SK-N-SH (cell line): ENCODE measurements around the gene TGFBR3. TPM values are rescaled to one million over a fixed set of nuclear protein-coding genes. Genes with fewer than 3 reads are reported as not detected.

Experiments used
- CTCF ChIA-PET: fragments of 300-600, 350-600 bp; formaldehyde crosslinking; extraction: SDS; loops from one replicate; lab custom pipeline; 2021; lab: Yijun Ruan, JAX
- POLR2A ChIA-PET: fragments of 350-600 bp; sonication (Branson Sonifier 250); formaldehyde crosslinking; extraction: SDS; loops from one replicate; lab custom pipeline; 2020; ENCODE audit warnings: antibody characterized with exemption, inconsistent platforms; lab: Yijun Ruan, JAX
- DNase-seq: peaks from one replicate; pipeline ENCODE4 v3.0.0; 2012
- H2AFZ ChIP-seq: fragments of 200-600 bp; sonication (generic); 2 replicates; pipeline ENCODE4 v1.8.1; 2016; ENCODE audit warnings: antibody characterized with exemption, mild to moderate bottlenecking, low read depth
- H3F3A ChIP-seq: fragments of 200-600 bp; sonication (generic); replicated peaks from 2 replicates; pipeline ENCODE3; 2016; ENCODE audit warnings: antibody characterized with exemption, mild to moderate bottlenecking; ENCODE audit not compliant: insufficient read depth
- H3K27ac ChIP-seq, 2 experiments: fragments of 200-500 bp in 1 of 2; fragments of 200-600 bp in 1 of 2; sonication (Bioruptor generic) in 1 of 2; sonication (generic), shearing (Covaris generic) in 1 of 2; 2 replicates each; pipeline versions ENCODE4 v1.5.1 to v1.6.1; 2014 to 2016; ENCODE audit warnings: low read depth in 2 of 2, inconsistent platforms in 1 of 2, low read length in 1 of 2, mild to moderate bottlenecking in 1 of 2, mixed read lengths in 1 of 2
- H3K27me3 ChIP-seq: fragments of 200-600 bp; sonication (generic), shearing (Covaris generic); 2 replicates; pipeline ENCODE4 v1.6.1; 2016; ENCODE audit warnings: mixed run types; ENCODE audit not compliant: insufficient read depth
- H3K36me3 ChIP-seq, 2 experiments: fragments of 200-500 bp in 1 of 2; fragments of 200-600 bp in 1 of 2; sonication (Bioruptor generic) in 1 of 2; sonication (generic) in 1 of 2; replicated peaks in 1 of 2; 2 replicates each; pipeline versions ENCODE3 to v1.5.1; 2014 to 2016; ENCODE audit warnings: low read length in 1 of 2, mild to moderate bottlenecking in 1 of 2; ENCODE audit not compliant: insufficient read depth in 2 of 2, control insufficient read depth in 1 of 2
- H3K4me1 ChIP-seq, 2 experiments: fragments of 200-500 bp in 1 of 2; fragments of 200-600 bp in 1 of 2; sonication (Bioruptor generic) in 1 of 2; sonication (generic), shearing (Covaris generic) in 1 of 2; 2 replicates each; pipeline versions ENCODE4 v1.5.1 to v1.6.1; 2014 to 2016; ENCODE audit warnings: low read depth in 1 of 2, low read length in 1 of 2, mixed run types in 1 of 2; ENCODE audit not compliant: insufficient read depth in 2 of 2, control insufficient read depth in 1 of 2
- H3K4me2 ChIP-seq: fragments of 200-600 bp; sonication (generic), shearing (Covaris generic); 2 replicates; pipeline ENCODE4 v1.6.1; 2017; ENCODE audit warnings: mixed run types
- H3K4me3 ChIP-seq, 2 experiments: fragments of 200-500 bp in 1 of 2; fragments of 200-600 bp in 1 of 2; sonication (Bioruptor generic) in 1 of 2; sonication (generic), shearing (Covaris generic) in 1 of 2; 2 replicates each; pipeline versions ENCODE4 v1.5.1 to v1.8.1; 2014 to 2016; ENCODE audit warnings: low read depth in 2 of 2, inconsistent platforms in 1 of 2, low read length in 1 of 2, mild to moderate bottlenecking in 1 of 2, mixed read lengths in 1 of 2, moderate library complexity in 1 of 2
- H3K79me2 ChIP-seq: fragments of 200-600 bp; sonication (generic); 2 replicates; pipeline ENCODE4 v1.8.1; 2017; ENCODE audit warnings: mild to moderate bottlenecking; ENCODE audit not compliant: insufficient read depth
- H3K9ac ChIP-seq: fragments of 200-600 bp; sonication (generic); 2 replicates; pipeline ENCODE4 v1.6.1; 2017; ENCODE audit warnings: mixed run types
- H3K9me2 ChIP-seq: fragments of 200-600 bp; sonication (generic); 2 replicates; pipeline ENCODE4 v1.6.1; 2017; ENCODE audit warnings: mixed run types
- H3K9me3 ChIP-seq: fragments of 200-600 bp; sonication (generic); 2 replicates; pipeline ENCODE4 v1.6.1; 2017; ENCODE audit warnings: mixed run types, mild to moderate bottlenecking, moderate library complexity
- H4K20me1 ChIP-seq: fragments of 200-600 bp; sonication (generic); 2 replicates; pipeline ENCODE4 v1.6.1; 2017; ENCODE audit warnings: mild to moderate bottlenecking, mixed run types; ENCODE audit not compliant: insufficient read depth
- ELF1 ChIP-seq: IDR thresholded peaks from 2 replicates; pipeline ENCODE4 v1.4.0; 2012
- EP300 ChIP-seq, 2 experiments: IDR thresholded peaks; 2 replicates each; pipeline versions ENCODE4 v1.4.0 to v1.6.1; 2012; ENCODE audit warnings: borderline replicate concordance in 1 of 2, low read depth in 1 of 2, low read length in 1 of 2
- EZH2phosphoT487 ChIP-seq: fragments of 200-600 bp; sonication (generic); IDR thresholded peaks from 2 replicates; pipeline ENCODE4 v1.6.1; 2017; ENCODE audit warnings: low read depth, mixed run types, mild to moderate bottlenecking, antibody characterized with exemption, moderate library complexity, borderline replicate concordance
- GABPA ChIP-seq: IDR thresholded peaks from 2 replicates; pipeline ENCODE4 v1.4.0; 2012; ENCODE audit warnings: low read depth, mild to moderate bottlenecking
- GATA2 ChIP-seq: sonication (generic); formaldehyde crosslinking; IDR thresholded peaks from 2 replicates; pipeline ENCODE4 v1.5.0; 2020; ENCODE audit warnings: mild to moderate bottlenecking, missing genetic modification reagents
- JUND ChIP-seq: IDR thresholded peaks from 2 replicates; pipeline ENCODE4 v1.4.0; 2012
- MEF2A ChIP-seq: IDR thresholded peaks from 2 replicates; pipeline ENCODE4 v1.4.0; 2012; ENCODE audit warnings: low read depth, borderline replicate concordance
- NFIC ChIP-seq: IDR thresholded peaks from 2 replicates; pipeline ENCODE4 v1.4.0; 2012; ENCODE audit warnings: borderline replicate concordance
- NRF1 ChIP-seq: IDR thresholded peaks from 2 replicates; pipeline ENCODE4 v1.6.1; 2012; ENCODE audit warnings: low read depth, mild to moderate bottlenecking, low read length
- SIN3A ChIP-seq: IDR thresholded peaks from 2 replicates; pipeline ENCODE4 v1.6.1; 2012; ENCODE audit warnings: low read depth, mild to moderate bottlenecking, low read length, moderate library complexity, borderline replicate concordance
- SMC3 ChIP-seq: IDR thresholded peaks from 2 replicates; pipeline ENCODE4 v1.6.1; 2012; ENCODE audit warnings: low read depth, low read length, improper control_type of control experiment
- TAF1 ChIP-seq: IDR thresholded peaks from 2 replicates; pipeline ENCODE4 v1.6.1; 2012; ENCODE audit warnings: low read depth, mild to moderate bottlenecking, low read length, moderate library complexity, borderline replicate concordance
- polyA plus RNA-seq, 3 experiments: library from polyadenylated mRNA; depleted of rRNA; stranded (reverse); fragments of >200 nt; gene quantifications; 2 replicates each; pipeline ENCODE4 v1.2.3, GENCODE V29; 2012
- small RNA-seq, 7 experiments: library from RNA; depleted of rRNA; stranded (forward); fragments of <200 nt; gene quantifications; one replicate each; pipeline ENCODE3, GENCODE V24; 2012
- TF ChIP-seq, protein P1 (sequence below): fragments of 200-600 bp; sonication (generic); IDR thresholded peaks from 2 replicates; pipeline ENCODE4 v1.6.1; 2017; ENCODE audit warnings: antibody characterized with exemption, mild to moderate bottlenecking, moderate library complexity

The TGFBR3 gene
- polyA plus RNA-seq, 1 of the 3 experiments (the other 2 are of a cell fraction) = 0.07 TPM

DNA sequence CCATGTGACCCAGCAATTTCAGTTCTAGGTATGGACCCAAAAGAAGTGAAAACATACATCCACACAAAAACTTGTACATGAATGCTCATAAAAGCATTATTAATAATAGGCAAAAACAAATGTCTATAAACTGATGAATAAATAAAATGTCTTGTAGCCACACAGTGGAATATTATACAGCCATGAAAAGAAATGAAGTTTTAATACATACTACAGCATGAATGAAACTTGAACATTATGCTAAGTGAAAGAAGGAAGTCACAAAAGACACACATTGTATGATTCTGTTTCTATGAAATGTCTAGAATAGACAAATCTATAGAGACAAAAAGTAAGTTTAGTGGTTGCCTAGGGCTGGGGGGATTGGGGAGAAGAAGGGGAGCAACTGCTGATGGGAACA is 255.1 kb downstream of the TGFBR3 start:
- CTCF ChIA-PET = interaction anchor here (0.6 kb wide), 1 partner anchor 20 kb away, joined by 3 read pairs; no protein-coding TSS in a partner anchor
- POLR2A ChIA-PET = no interaction called here
- no peak overlapping the region for H3K4me2 ChIP-seq
- no peak for DNase-seq
- no peak overlapping the region for H2AFZ ChIP-seq
- no peaks in the 10 kb centered on the region for H3K9me2 ChIP-seq
- TF ChIP-seq, protein P1, sequence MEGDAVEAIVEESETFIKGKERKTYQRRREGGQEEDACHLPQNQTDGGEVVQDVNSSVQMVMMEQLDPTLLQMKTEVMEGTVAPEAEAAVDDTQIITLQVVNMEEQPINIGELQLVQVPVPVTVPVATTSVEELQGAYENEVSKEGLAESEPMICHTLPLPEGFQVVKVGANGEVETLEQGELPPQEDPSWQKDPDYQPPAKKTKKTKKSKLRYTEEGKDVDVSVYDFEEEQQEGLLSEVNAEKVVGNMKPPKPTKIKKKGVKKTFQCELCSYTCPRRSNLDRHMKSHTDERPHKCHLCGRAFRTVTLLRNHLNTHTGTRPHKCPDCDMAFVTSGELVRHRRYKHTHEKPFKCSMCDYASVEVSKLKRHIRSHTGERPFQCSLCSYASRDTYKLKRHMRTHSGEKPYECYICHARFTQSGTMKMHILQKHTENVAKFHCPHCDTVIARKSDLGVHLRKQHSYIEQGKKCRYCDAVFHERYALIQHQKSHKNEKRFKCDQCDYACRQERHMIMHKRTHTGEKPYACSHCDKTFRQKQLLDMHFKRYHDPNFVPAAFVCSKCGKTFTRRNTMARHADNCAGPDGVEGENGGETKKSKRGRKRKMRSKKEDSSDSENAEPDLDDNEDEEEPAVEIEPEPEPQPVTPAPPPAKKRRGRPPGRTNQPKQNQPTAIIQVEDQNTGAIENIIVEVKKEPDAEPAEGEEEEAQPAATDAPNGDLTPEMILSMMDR = no peak
- no peak for TF ChIP-seq GABPA
- no peak for TF ChIP-seq JUND
- no peak for TF ChIP-seq SMC3
- no peak for TF ChIP-seq ELF1
- no peak for TF ChIP-seq GATA2 (CRISPR knock-in tag)
- TF ChIP-seq EP300 (IDR thresholded peaks at IDR 0.05; ENCODE audit: borderline replicate concordance in 1 of 2, low read depth in 1 of 2, low read length in 1 of 2) = no peak
- TF ChIP-seq NFIC = no peak
- no peak for TF ChIP-seq SIN3A
- no peak for TF ChIP-seq TAF1
- no peak for TF ChIP-seq MEF2A
- no peak for TF ChIP-seq NRF1
- no peak for TF ChIP-seq EZH2phosphoT487
- TF ChIP-seq, all 33 proteins: peak for 0
- no peaks in the 10 kb centered on the region; the same call in 1 of the 2 replicates for H3K27me3 ChIP-seq
- H3K4me1 ChIP-seq = no peaks in the 10 kb centered on the region
- no peaks in the 10 kb centered on the region for H3K79me2 ChIP-seq
- no peak overlapping the region for H3K27ac ChIP-seq
- H3K9me3 ChIP-seq = no peaks in the 10 kb centered on the region
- H3K4me3 ChIP-seq = no peak overlapping the region
- H3K9ac ChIP-seq = no peak overlapping the region
- no peaks in the 10 kb centered on the region for H3F3A ChIP-seq
- H3K36me3 ChIP-seq = no peaks in the 10 kb centered on the region
- no peaks in the 10 kb centered on the region for H4K20me1 ChIP-seq

Small RNAs within 50 kb of the gene (small RNA-seq; reads per million reads assigned to genes)
- 0 reads per million in 7 experiments for gene RN7SL653P

Other genes starting within 250 kb of the TGFBR3 start
- gene BRDT, start 63.2 kb upstream of the TGFBR3 start, polyA plus RNA-seq (2012; rRNA removed) = not detected in 2 replicates
- gene EPHX4, start 143.8 kb upstream of the TGFBR3 start, polyA plus RNA-seq (2012; rRNA removed) = 0.30 and 0.31 TPM in 2 replicates
- gene SETSIP, start 189.3 kb upstream of the TGFBR3 start, polyA plus RNA-seq (2012; rRNA removed) = not detected in 2 replicates
- 0.49 and 0.62 TPM in 2 replicates for gene BTBD8, start 194.2 kb upstream of the TGFBR3 start, polyA plus RNA-seq (2012; rRNA removed)